H1 (cell line): ENCODE results near the gene KCNJ5. TPM values are rescaled to one million over a fixed set of nuclear protein-coding genes. Genes with fewer than 3 reads are reported as not detected.

Experiments used
- ATF3 ChIP-seq: IDR thresholded peaks from 2 replicates; pipeline ENCODE4 v1.6.1; 2011; ENCODE audit warnings: low read depth, mild to moderate bottlenecking, low read length; ENCODE audit not compliant: insufficient read depth
- BCL11A ChIP-seq, 2 experiments: IDR thresholded peaks; one replicate each; pipeline ENCODE4 v1.6.1; 2011; ENCODE audit warnings: low read depth in 2 of 2, low read length in 2 of 2, mild to moderate bottlenecking in 2 of 2
- EZH2 ChIP-seq: fragments of 200-600 bp; sonication (generic); IDR thresholded peaks from 2 replicates; pipeline ENCODE4 v1.7.1; 2012; ENCODE audit warnings: low read depth, mild to moderate bottlenecking, moderate library complexity, low read length, inconsistent platforms; ENCODE audit not compliant: severe bottlenecking
- JUND ChIP-seq: IDR thresholded peaks from 2 replicates; pipeline ENCODE4 v1.6.1; 2011; ENCODE audit warnings: mild to moderate bottlenecking, improper control_type of control experiment, low read length
- SIRT6 ChIP-seq: IDR thresholded peaks from one replicate; pipeline ENCODE4 v1.7.1; 2012; ENCODE audit warnings: low read length, inconsistent platforms
- TAF7 ChIP-seq: optimal IDR thresholded peaks from 2 replicates; pipeline ENCODE3; 2011; ENCODE audit warnings: low read depth, mild to moderate bottlenecking, inconsistent platforms, low read length, moderate library complexity, borderline replicate concordance
- polyA plus RNA-seq, 7 experiments: library from polyadenylated mRNA; depleted of rRNA in 3 of 7; stranded (reverse) in 5 of 7; unstranded in 2 of 7; fragments of >200 nt in 5 of 7; fragments of 200-250 nt in 2 of 7; gene quantifications; 1 replicate in 5 of 7; 2 replicates in 1 of 7; 4 replicates in 1 of 7; pipeline versions ENCODE4 v1.2.1 to v1.2.3, GENCODE V29; 2011 to 2013; ENCODE audit warnings: missing spikeins in 2 of 7, mixed read lengths in 2 of 7
- total RNA-seq: library from RNA; stranded (reverse); fragmentation: NEBNext Ultra II Directional; extraction: Animal tissue kit (Norgen Biotek cat#: 25700); gene quantifications from 2 replicates; pipeline ENCODE4 v1.2.1, GENCODE V29; 2021
- TF ChIP-seq, protein P1 (sequence below): fragments of 300-600 bp; sonication (generic); IDR thresholded peaks from 2 replicates; pipeline ENCODE4 v1.7.1; 2012; ENCODE audit warnings: low read length, moderate library complexity, mild to moderate bottlenecking, inconsistent platforms; ENCODE audit not compliant: insufficient replicate concordance

The KCNJ5 gene
- total and polyA plus RNA-seq, 2 of the 8 experiments (the other 6 are each of a cell fraction or from before 2014, with no cell fraction given) = 0.05 TPM; not detected in 1

DNA sequence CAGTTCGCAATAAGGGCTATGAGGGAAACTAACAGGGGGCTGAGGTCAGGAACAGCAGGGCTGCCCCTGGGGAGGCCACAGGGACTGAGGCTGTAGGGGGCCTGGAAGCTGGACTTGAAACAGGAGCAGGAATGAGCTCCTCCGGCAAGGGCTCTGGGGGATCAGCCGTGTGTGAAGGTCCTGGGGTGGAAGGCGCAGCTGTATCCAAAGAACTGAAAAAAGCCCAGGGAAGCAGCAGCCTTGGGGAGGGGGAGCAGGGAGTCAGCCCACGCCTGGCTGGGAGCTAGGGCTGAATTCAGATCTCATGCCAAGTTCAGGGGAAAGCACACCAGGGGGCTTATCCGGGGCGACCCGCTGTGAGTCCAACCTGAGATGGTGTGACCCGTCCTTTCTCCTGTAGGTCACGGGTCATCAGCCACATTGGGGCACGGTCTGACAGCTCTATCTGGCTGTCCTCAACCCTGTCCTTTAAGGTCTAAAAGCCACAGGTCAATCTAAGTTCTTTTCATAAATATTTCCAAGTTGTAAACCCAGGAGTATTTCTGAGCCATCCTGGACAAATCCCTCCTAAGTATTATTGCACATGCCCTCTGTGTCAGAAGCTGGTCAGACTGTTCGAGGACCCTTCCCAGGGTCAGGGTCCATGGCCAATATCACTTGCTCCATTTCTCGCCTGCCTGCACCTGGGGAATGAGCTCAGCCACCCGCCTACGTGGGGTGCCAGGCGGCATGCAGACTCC, 33.5 kb downstream of the KCNJ5 start (continued):
- TF ChIP-seq, protein P1, sequence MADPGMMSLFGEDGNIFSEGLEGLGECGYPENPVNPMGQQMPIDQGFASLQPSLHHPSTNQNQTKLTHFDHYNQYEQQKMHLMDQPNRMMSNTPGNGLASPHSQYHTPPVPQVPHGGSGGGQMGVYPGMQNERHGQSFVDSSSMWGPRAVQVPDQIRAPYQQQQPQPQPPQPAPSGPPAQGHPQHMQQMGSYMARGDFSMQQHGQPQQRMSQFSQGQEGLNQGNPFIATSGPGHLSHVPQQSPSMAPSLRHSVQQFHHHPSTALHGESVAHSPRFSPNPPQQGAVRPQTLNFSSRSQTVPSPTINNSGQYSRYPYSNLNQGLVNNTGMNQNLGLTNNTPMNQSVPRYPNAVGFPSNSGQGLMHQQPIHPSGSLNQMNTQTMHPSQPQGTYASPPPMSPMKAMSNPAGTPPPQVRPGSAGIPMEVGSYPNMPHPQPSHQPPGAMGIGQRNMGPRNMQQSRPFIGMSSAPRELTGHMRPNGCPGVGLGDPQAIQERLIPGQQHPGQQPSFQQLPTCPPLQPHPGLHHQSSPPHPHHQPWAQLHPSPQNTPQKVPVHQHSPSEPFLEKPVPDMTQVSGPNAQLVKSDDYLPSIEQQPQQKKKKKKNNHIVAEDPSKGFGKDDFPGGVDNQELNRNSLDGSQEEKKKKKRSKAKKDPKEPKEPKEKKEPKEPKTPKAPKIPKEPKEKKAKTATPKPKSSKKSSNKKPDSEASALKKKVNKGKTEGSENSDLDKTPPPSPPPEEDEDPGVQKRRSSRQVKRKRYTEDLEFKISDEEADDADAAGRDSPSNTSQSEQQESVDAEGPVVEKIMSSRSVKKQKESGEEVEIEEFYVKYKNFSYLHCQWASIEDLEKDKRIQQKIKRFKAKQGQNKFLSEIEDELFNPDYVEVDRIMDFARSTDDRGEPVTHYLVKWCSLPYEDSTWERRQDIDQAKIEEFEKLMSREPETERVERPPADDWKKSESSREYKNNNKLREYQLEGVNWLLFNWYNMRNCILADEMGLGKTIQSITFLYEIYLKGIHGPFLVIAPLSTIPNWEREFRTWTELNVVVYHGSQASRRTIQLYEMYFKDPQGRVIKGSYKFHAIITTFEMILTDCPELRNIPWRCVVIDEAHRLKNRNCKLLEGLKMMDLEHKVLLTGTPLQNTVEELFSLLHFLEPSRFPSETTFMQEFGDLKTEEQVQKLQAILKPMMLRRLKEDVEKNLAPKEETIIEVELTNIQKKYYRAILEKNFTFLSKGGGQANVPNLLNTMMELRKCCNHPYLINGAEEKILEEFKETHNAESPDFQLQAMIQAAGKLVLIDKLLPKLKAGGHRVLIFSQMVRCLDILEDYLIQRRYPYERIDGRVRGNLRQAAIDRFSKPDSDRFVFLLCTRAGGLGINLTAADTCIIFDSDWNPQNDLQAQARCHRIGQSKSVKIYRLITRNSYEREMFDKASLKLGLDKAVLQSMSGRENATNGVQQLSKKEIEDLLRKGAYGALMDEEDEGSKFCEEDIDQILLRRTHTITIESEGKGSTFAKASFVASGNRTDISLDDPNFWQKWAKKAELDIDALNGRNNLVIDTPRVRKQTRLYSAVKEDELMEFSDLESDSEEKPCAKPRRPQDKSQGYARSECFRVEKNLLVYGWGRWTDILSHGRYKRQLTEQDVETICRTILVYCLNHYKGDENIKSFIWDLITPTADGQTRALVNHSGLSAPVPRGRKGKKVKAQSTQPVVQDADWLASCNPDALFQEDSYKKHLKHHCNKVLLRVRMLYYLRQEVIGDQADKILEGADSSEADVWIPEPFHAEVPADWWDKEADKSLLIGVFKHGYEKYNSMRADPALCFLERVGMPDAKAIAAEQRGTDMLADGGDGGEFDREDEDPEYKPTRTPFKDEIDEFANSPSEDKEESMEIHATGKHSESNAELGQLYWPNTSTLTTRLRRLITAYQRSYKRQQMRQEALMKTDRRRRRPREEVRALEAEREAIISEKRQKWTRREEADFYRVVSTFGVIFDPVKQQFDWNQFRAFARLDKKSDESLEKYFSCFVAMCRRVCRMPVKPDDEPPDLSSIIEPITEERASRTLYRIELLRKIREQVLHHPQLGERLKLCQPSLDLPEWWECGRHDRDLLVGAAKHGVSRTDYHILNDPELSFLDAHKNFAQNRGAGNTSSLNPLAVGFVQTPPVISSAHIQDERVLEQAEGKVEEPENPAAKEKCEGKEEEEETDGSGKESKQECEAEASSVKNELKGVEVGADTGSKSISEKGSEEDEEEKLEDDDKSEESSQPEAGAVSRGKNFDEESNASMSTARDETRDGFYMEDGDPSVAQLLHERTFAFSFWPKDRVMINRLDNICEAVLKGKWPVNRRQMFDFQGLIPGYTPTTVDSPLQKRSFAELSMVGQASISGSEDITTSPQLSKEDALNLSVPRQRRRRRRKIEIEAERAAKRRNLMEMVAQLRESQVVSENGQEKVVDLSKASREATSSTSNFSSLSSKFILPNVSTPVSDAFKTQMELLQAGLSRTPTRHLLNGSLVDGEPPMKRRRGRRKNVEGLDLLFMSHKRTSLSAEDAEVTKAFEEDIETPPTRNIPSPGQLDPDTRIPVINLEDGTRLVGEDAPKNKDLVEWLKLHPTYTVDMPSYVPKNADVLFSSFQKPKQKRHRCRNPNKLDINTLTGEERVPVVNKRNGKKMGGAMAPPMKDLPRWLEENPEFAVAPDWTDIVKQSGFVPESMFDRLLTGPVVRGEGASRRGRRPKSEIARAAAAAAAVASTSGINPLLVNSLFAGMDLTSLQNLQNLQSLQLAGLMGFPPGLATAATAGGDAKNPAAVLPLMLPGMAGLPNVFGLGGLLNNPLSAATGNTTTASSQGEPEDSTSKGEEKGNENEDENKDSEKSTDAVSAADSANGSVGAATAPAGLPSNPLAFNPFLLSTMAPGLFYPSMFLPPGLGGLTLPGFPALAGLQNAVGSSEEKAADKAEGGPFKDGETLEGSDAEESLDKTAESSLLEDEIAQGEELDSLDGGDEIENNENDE = no peak
- no peak for TF ChIP-seq BCL11A (IDR thresholded peaks at IDR 0.05; ENCODE audit: low read depth in 2 of 2, low read length in 2 of 2)
- no peak for TF ChIP-seq TAF7
- no peak for TF ChIP-seq SIRT6
- TF ChIP-seq ATF3 = no peak
- TF ChIP-seq JUND = no peak
- no peak for TF ChIP-seq EZH2
